ENCODE results near the gene SDK1. TPM values are rescaled to one million over a fixed set of nuclear protein-coding genes. Genes with fewer than 3 reads are reported as not detected.

SDK1 gene
- total RNA-seq, 1 donor from 2014 or later, result 0.16 TPM

GRCh38 chr7:3493499-3493898, 192.4 kb downstream of the SDK1 start:
- Mint-ChIP-seq H3K36me3 (ENCODE audit: low read depth) (no peaks in the 10 kb centered on the region), H3K27me3 (peaks cover 3% of the 10 kb centered on the region), H3K4me1 (peaks cover 9% of the 10 kb centered on the region), H3K9me3 (no peaks in the 10 kb centered on the region), H3K27ac (no peak overlapping the region), H3K4me3 (no peak overlapping the region)
- intact Hi-C loops (cut with micrococcal nuclease), result loop anchor here (2.0 kb wide), 1 partner anchor 31 kb away; no protein-coding TSS in a partner anchor
- no peak for DNase-seq

GRCh38 chr7:3494947-3495346, 193.9 kb downstream of the SDK1 start:
- Mint-ChIP-seq H3K4me1 (peaks cover 9% of the 10 kb centered on the region), H3K36me3 (ENCODE audit: low read depth) (no peaks in the 10 kb centered on the region), H3K27me3 (peaks cover 1% of the 10 kb centered on the region), H3K9me3 (peaks cover 8% of the 10 kb centered on the region), H3K27ac (no peak overlapping the region), H3K4me3 (no peak overlapping the region)
- DNase-seq, result no peak
- intact Hi-C loops (cut with micrococcal nuclease), result no loop called here

GRCh38 chr7:3495530-3495929, 194.5 kb downstream of the SDK1 start:
- peaks cover 13% of the 10 kb centered on the region for H3K9me3 Mint-ChIP-seq
- no peak for DNase-seq
- H3K36me3 Mint-ChIP-seq (ENCODE audit: low read depth), result peaks cover 2% of the 10 kb centered on the region
- H3K27ac Mint-ChIP-seq, result no peak overlapping the region
- no peak overlapping the region for H3K4me3 Mint-ChIP-seq
- H3K27me3 Mint-ChIP-seq, result peaks cover 1% of the 10 kb centered on the region
- peaks cover 9% of the 10 kb centered on the region for H3K4me1 Mint-ChIP-seq
- intact Hi-C loops (cut with micrococcal nuclease), result no loop called here

- Mint-ChIP-seq H3K27me3 (peaks cover 1% of the 10 kb centered on the region), H3K27ac (no peak overlapping the region), H3K4me3 (no peak overlapping the region), H3K9me3 (peaks cover 13% of the 10 kb centered on the region), H3K36me3 (ENCODE audit: low read depth) (peaks cover 2% of the 10 kb centered on the region), H3K4me1 (peaks cover 9% of the 10 kb centered on the region)
- DNase-seq, result no peak
- intact Hi-C loops (cut with micrococcal nuclease), result no loop called here
Measured at GRCh38 chr7:3495954-3496353, 194.9 kb downstream of the SDK1 start.

- intact Hi-C loops (cut with micrococcal nuclease), result no loop called here
- Mint-ChIP-seq H3K36me3 (ENCODE audit: low read depth) (peaks cover 2% of the 10 kb centered on the region), H3K27me3 (peaks cover 1% of the 10 kb centered on the region), H3K9me3 (peaks cover 13% of the 10 kb centered on the region), H3K4me3 (no peak overlapping the region), H3K27ac (no peak overlapping the region), H3K4me1 (peaks cover 9% of the 10 kb centered on the region)
- DNase-seq, result no peak
Measured at GRCh38 chr7:3497796-3498195, 196.7 kb downstream of the SDK1 start.

GRCh38 chr7:3501671-3502070, 200.6 kb downstream of the SDK1 start:
- H3K36me3 Mint-ChIP-seq (ENCODE audit: low read depth), result peaks cover 2% of the 10 kb centered on the region
- DNase-seq, result no peak
- peaks cover 18% of the 10 kb centered on the region for H3K9me3 Mint-ChIP-seq
- no peak overlapping the region for H3K27ac Mint-ChIP-seq
- intact Hi-C loops (cut with micrococcal nuclease), result no loop called here
- H3K4me1 Mint-ChIP-seq, result no peaks in the 10 kb centered on the region
- no peak overlapping the region for H3K4me3 Mint-ChIP-seq
- H3K27me3 Mint-ChIP-seq, result no peaks in the 10 kb centered on the region

GRCh38 chr7:3504384-3504783, 203.3 kb downstream of the SDK1 start:
- Mint-ChIP-seq H3K4me3 (no peak overlapping the region), H3K27ac (no peak overlapping the region), H3K36me3 (ENCODE audit: low read depth) (peaks cover 2% of the 10 kb centered on the region), H3K9me3 (peaks cover 24% of the 10 kb centered on the region), H3K27me3 (no peaks in the 10 kb centered on the region), H3K4me1 (no peaks in the 10 kb centered on the region)
- no peak for DNase-seq
- intact Hi-C loops (cut with micrococcal nuclease), result no loop called here

GRCh38 chr7:3510101-3511020, 209.3 kb downstream of the SDK1 start:
- Mint-ChIP-seq H3K36me3 (ENCODE audit: low read depth) (no peaks in the 10 kb centered on the region), H3K4me1 (no peaks in the 10 kb centered on the region), H3K27me3 (peaks cover 2% of the 10 kb centered on the region), H3K4me3 (no peak overlapping the region), H3K27ac (no peak overlapping the region), H3K9me3 (peaks cover 13% of the 10 kb centered on the region)
- no peak for DNase-seq
- intact Hi-C loops (cut with micrococcal nuclease), result no loop called here

- no peaks in the 10 kb centered on the region for H3K9me3 Mint-ChIP-seq
- peaks cover 10% of the 10 kb centered on the region for H3K27me3 Mint-ChIP-seq
- intact Hi-C loops (cut with micrococcal nuclease), result no loop called here
- DNase-seq, result no peak
- H3K4me1 Mint-ChIP-seq, result no peaks in the 10 kb centered on the region
- no peaks in the 10 kb centered on the region for H3K36me3 Mint-ChIP-seq (ENCODE audit: low read depth)
- no peak overlapping the region for H3K4me3 Mint-ChIP-seq
- H3K27ac Mint-ChIP-seq, result no peak overlapping the region
Measured at GRCh38 chr7:3517344-3517743, 216.3 kb downstream of the SDK1 start.

GRCh38 chr7:3518546-3518945, 217.5 kb downstream of the SDK1 start:
- H3K4me1 Mint-ChIP-seq, result no peaks in the 10 kb centered on the region
- H3K4me3 Mint-ChIP-seq, result no peak overlapping the region
- no peak for DNase-seq
- intact Hi-C loops (cut with micrococcal nuclease), result no loop called here
- no peaks in the 10 kb centered on the region for H3K36me3 Mint-ChIP-seq (ENCODE audit: low read depth)
- no peak overlapping the region for H3K27ac Mint-ChIP-seq
- H3K9me3 Mint-ChIP-seq, result no peaks in the 10 kb centered on the region
- peaks cover 10% of the 10 kb centered on the region for H3K27me3 Mint-ChIP-seq

- H3K27me3 Mint-ChIP-seq, result peaks cover 8% of the 10 kb centered on the region
- H3K9me3 Mint-ChIP-seq, result no peaks in the 10 kb centered on the region
- no peak for DNase-seq
- intact Hi-C loops (cut with micrococcal nuclease), result no loop called here
- no peaks in the 10 kb centered on the region for H3K36me3 Mint-ChIP-seq (ENCODE audit: low read depth)
- no peaks in the 10 kb centered on the region for H3K4me1 Mint-ChIP-seq
- H3K4me3 Mint-ChIP-seq, result no peak overlapping the region
- H3K27ac Mint-ChIP-seq, result no peak overlapping the region
Measured at GRCh38 chr7:3520206-3520605, 219.2 kb downstream of the SDK1 start.

- Mint-ChIP-seq H3K4me3 (no peak overlapping the region), H3K4me1 (no peaks in the 10 kb centered on the region), H3K9me3 (peaks cover 3% of the 10 kb centered on the region), H3K36me3 (ENCODE audit: low read depth) (no peaks in the 10 kb centered on the region), H3K27ac (no peak overlapping the region), H3K27me3 (no peaks in the 10 kb centered on the region)
- DNase-seq, result peak; percentile 6
- intact Hi-C loops (cut with micrococcal nuclease), result no loop called here
Measured at GRCh38 chr7:3527496-3528124, 226.6 kb downstream of the SDK1 start.

GRCh38 chr7:3533040-3533439, 232.0 kb downstream of the SDK1 start:
- intact Hi-C loops (cut with micrococcal nuclease), result no loop called here

GRCh38 chr7:3537210-3537875, 236.3 kb downstream of the SDK1 start:
- no peaks in the 10 kb centered on the region for H3K27me3 Mint-ChIP-seq
- H3K4me1 Mint-ChIP-seq, result no peaks in the 10 kb centered on the region
- intact Hi-C loops (cut with micrococcal nuclease), result no loop called here
- H3K9me3 Mint-ChIP-seq, result no peaks in the 10 kb centered on the region
- H3K4me3 Mint-ChIP-seq, result no peak overlapping the region
- DNase-seq, result peak; percentile 29
- H3K27ac Mint-ChIP-seq, result no peak overlapping the region
- no peaks in the 10 kb centered on the region for H3K36me3 Mint-ChIP-seq (ENCODE audit: low read depth)

More at GRCh38 chr7:3533040-3533439, 232.0 kb downstream of the SDK1 start:
- no peaks in the 10 kb centered on the region for H3K27me3 Mint-ChIP-seq
- H3K36me3 Mint-ChIP-seq (ENCODE audit: low read depth), result no peaks in the 10 kb centered on the region
- peak; percentile 25 for DNase-seq
- H3K27ac Mint-ChIP-seq, result no peak overlapping the region
- no peaks in the 10 kb centered on the region for H3K4me1 Mint-ChIP-seq
- H3K4me3 Mint-ChIP-seq, result no peak overlapping the region
- no peaks in the 10 kb centered on the region for H3K9me3 Mint-ChIP-seq

Measured in activated CD4-positive, alpha-beta T cell treated with anti-CD3 and anti-CD28 coated beads, Interleukin-2, amount 10 ng/mL, durations not matched to agents 24 days and 14 days (primary cell).